GM19395 (cell line): ENCODE data around the gene NUP62CL.

ENCODE experiments used
- ATAC-seq: cut with Tn5 transposase; IDR thresholded peaks from one replicate; pipeline ENCODE4 v1.9.1; 2021; ENCODE audit warnings: mild to moderate bottlenecking, moderate library complexity; ENCODE audit not compliant: unreplicated experiment

NUP62CL gene

GRCh38 chrX:107154787-107155620 lies 51.2 kb downstream of the NUP62CL start:
- no peak for ATAC-seq

DNA sequence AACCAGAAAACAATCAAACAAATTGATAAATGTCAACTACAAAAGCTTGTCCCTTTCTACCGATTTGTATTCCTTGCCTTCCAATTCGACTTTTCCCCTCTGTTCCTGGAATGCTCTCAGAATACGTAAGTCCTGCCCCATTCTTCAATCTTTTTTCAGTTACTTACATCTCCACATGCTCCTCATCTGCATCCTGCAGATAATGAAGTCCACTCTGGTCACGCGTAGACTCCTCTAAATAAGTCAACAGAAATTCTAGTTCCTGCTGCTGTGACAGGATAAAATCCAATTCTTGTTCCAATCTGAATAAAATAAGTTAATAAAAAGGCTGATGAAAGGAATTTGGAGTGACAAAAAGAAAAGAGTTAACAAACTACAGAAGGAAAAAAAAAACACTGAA lies 53.2 kb downstream of the NUP62CL start:
- no peak for ATAC-seq

GRCh38 chrX:107146670-107147069 lies 59.6 kb downstream of the NUP62CL start:
- no peak for ATAC-seq

DNA sequence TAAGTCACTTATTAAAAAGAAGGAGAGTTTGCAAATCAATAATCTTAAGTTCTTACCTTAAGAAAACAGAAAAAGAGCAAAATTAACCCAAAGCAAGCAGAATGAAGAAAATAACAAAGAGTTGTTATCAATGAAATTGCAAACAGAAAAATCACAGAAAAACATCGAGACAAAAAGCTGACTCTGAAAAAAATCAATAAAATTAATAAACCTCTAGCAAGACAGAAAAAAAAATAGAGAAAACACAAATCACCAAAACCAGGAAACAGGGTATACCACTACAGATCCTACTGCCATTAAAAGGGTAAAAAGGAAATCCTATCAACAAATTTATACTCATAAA lies 70.3 kb downstream of the NUP62CL start:
- no peak for ATAC-seq

- no peak for ATAC-seq
Observed at GRCh38 chrX:107135049-107135964, 70.9 kb downstream of the NUP62CL start.

DNA sequence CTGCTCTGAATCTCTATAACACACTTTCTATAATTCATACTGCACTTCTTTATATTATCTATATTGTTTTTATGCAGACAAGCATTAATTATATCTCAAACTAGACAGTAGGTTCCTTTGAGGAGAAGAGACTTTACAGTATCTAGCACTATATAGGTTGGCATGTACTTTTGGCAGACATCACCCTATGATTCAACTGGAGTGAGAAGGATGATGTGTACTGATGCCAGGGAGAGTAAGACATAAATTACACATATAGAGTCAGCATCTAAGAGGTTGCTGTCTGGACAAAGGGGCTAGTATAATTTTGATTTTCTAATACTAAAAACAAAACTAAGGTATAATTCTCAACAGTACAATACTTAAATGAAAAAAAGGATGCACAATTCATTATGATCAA lies 82.5 kb downstream of the NUP62CL start:
- no peak for ATAC-seq

- ATAC-seq: no peak
Observed at GRCh38 chrX:107119283-107119682, 87.0 kb downstream of the NUP62CL start.

DNA sequence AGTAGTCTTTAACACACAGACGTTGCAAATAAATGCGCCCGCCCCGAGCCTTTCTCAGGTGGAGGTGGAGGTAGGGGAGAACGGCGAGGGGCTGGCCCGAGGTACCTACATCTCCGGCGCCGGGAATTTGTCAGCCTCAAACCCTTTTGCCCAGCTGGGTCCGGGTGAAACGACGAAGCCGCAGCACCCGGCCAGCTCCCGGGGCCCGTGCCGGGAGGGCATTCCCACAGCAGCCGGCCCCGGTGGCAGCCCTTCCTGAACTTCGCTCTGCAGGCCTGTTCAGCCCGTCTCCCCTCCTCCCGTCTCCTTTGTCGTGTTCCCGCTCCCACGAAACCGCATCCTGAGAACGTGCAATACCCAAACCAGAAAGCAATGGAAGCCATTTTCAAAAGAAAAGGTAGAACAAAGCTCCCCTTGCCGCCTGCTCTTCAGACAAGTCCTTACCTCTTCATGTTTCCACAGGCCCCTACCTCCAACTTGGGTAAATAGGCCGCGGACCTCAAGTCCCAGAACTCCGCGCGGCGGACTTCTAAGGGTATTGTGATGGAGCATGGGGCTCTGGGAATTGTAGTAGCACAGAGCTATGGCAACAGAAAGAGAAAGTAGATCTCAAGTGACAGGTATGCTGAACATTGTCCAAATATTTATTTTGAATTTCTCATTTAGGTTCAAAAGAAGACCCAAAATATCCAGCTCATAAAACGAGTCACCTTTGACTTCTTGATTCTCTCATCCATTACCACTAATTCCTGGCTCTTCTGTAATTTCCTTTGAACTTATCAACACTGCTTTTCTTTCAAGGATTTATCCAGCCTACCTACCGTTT lies 87.7 kb downstream of the NUP62CL start, which contains the start of gene RBM41:
Gene RBM41 (minus strand): TSS at position 501 of the 826 bp plus-strand sequence. CDS start 49 bp downstream, at position 452.
- ATAC-seq: peak; percentile 99

DNA sequence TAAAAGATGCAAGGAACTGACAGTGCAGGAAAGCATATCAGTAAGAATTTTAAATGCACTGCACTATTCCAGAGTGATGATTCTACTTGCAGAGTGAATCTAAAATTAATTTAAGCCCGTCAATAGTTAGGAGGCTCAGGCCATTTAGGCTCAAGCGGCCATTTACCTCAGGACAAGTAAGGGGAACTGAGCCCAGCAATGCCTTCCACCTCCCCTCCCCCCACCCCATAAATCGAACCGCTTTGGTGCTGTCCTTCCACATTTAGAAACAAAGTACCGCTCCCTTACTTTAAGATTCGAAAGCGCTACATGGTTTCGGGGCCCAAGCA lies 88.3 kb downstream of the NUP62CL start:
- ATAC-seq: no peak

- no peak for ATAC-seq
Observed at GRCh38 chrX:107107459-107107858, 98.8 kb downstream of the NUP62CL start.

- no peak for ATAC-seq
Observed at GRCh38 chrX:107102980-107103379, 103.3 kb downstream of the NUP62CL start.

DNA sequence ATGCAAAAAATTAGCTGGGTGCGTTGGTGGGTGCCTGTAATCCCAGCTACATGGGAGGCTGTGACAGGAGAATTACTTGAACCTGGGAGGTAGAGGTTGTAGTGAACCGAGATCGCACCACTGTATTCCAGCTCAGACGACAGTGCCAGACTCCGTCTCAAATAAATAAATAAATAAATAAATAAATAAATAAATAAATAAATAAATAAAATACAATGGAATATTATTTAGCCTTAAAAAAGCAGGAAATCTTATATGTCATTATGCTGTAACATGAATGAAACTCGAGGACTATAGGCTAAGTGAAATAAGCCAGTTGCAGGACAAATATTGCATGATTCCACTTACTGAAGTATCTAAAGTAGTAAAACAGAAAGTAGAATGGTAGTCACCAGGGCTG lies 130.1 kb downstream of the NUP62CL start:
- no peak for ATAC-seq
